Measurements from ENCODE around the gene MANEAL. TPM values are rescaled to one million over a fixed set of nuclear protein-coding genes. Genes with fewer than 3 reads are reported as not detected.
"Not testable (repeated sequence)": the region's sequence is repeated elsewhere in the genome, so short reads cannot be mapped to it uniquely, and the experiment has no call there.

The MANEAL gene
- total RNA-seq, 1 experiment from 2014 or later = 0.95 TPM

- Histone ChIP-seq H3K9me3 (replicated peaks) (peaks cover 7% of the 10 kb centered on the region; the same call in 1 of the 2 replicates), H3K36me3 (no peaks in the 10 kb centered on the region), H3K27ac (no peak overlapping the region), H3K4me3 (no peak overlapping the region), H3K4me1 (replicated peaks) (no peaks in the 10 kb centered on the region), H3K27me3 (replicated peaks) (peaks cover 54% of the 10 kb centered on the region)
- peak; percentile 17 to 55 for DNase-seq (ENCODE audit: low read depth in 1 of 2, low spot score in 2 of 2)
Measured at GRCh38 chr1:37764414-37764825, 29.2 kb upstream of the MANEAL start.

- Histone ChIP-seq H3K27ac (no peak within 1 kb of the TSS), H3K9me3 (replicated peaks) (peaks cover 7% of the 10 kb centered on the region; the same call in 1 of the 2 replicates), H3K4me3 (no peak within 1 kb of the TSS), H3K36me3 (no peaks in the 10 kb centered on the region), H3K27me3 (replicated peaks) (peaks cover 55% of the 10 kb centered on the region), H3K4me1 (replicated peaks) (no peaks in the 10 kb centered on the region)
- no peak for DNase-seq (ENCODE audit: low read depth in 1 of 2, low spot score in 2 of 2)
Measured at GRCh38 chr1:37764888-37765441, 28.7 kb upstream of the MANEAL start, which contains the start of gene EPHA10. TSS of gene EPHA10 (minus strand) at chr1:37765120. CDS start at chr1:37765066, 54 bp downstream.

DNA sequence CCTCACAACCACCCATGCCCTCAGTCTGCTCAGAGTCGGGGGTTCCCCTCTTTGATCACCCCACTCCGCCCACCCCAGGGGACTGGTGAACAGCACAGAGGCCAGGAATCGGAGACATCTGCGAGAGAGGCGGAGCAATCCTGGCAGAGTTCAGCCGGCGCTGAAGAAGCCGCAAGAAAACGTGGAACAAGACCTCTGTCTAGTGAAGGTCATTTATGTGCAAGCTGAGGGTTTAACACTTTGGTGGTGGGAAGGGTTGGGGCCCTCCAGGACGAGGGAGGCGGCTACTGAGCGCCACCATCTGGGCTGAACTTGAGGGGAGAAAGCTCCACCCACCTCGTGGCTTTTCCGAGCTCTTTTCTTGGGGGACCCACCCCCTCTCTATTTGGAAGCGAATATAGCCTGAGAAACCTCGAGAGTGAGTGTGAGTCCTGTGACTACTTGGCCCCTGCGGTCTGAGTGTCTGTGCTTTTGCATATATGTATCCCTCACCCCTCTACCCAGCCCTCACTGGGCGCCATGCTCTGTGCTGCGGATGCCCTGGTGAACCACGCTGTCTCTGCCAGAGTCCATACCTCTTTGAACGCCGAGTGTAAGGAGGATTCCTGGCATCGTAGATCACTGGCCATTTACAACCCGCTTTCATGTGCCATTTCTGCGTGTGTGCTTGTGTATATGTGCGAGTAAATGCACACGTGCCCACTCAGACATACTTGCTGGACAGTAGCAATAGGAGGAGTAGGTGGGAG is 27.6 kb upstream of the MANEAL start:
- Histone ChIP-seq H3K27ac (no peak overlapping the region), H3K4me3 (no peak overlapping the region), H3K27me3 (replicated peaks) (peaks cover 56% of the 10 kb centered on the region), H3K9me3 (replicated peaks) (peaks cover 7% of the 10 kb centered on the region; the same call in 1 of the 2 replicates), H3K36me3 (no peaks in the 10 kb centered on the region), H3K4me1 (replicated peaks) (no peaks in the 10 kb centered on the region)
- DNase-seq (ENCODE audit: low read depth in 1 of 2, low spot score in 2 of 2) = no peak

DNA sequence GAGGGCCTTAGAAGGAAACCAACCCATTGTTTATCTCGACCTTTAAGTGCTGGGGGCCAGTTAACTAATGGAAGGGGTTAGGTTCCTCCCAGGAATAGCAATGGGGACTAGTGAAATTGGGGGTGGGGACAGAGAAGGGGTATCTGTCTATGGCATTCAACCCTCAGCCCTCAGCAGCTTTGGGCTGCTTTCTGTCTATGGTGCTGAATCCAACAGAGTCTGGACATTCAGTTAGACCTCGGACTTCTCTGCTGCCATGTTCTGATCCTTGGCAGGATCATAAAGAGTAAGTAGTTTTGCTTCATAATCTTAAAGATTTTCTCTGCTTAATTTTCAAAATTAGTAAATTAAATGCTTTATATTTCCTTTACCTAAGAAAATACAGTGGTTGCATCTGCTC is 26.2 kb upstream of the MANEAL start:
- Histone ChIP-seq H3K36me3 (no peaks in the 10 kb centered on the region), H3K9me3 (replicated peaks) (peaks cover 7% of the 10 kb centered on the region; the same call in 1 of the 2 replicates), H3K27ac (no peak overlapping the region), H3K4me1 (replicated peaks) (no peaks in the 10 kb centered on the region), H3K27me3 (replicated peaks) (peaks cover 56% of the 10 kb centered on the region), H3K4me3 (no peak overlapping the region)
- no peak for DNase-seq (ENCODE audit: low read depth in 1 of 2, low spot score in 2 of 2)

DNA sequence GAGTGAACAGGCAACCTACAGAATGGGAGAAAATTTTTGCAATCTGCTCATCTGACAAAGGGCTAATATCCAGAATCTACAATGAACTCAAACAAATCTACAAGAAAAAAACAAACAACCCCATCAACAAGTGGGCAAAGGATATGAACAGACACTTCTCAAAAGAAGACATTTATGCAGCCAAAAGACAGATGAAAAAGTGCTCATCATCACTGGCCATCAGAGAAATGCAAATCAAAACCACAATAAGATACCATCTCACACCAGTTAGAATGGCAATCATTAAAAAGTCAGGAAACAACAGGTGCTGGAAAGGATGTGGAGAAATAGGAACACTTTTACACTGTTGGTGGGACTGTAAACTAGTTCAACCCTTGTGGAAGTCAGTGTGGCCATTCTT is 22.2 kb upstream of the MANEAL start:
- not testable (repeated sequence) for DNase-seq (ENCODE audit: low read depth in 1 of 2, low spot score in 2 of 2); H3K36me3 ChIP-seq; H3K4me1 ChIP-seq (replicated peaks); H3K4me3 ChIP-seq; H3K9me3 ChIP-seq (replicated peaks); H3K27ac ChIP-seq
- H3K27me3 ChIP-seq (replicated peaks) = peaks cover 31% of the 10 kb centered on the region

DNA sequence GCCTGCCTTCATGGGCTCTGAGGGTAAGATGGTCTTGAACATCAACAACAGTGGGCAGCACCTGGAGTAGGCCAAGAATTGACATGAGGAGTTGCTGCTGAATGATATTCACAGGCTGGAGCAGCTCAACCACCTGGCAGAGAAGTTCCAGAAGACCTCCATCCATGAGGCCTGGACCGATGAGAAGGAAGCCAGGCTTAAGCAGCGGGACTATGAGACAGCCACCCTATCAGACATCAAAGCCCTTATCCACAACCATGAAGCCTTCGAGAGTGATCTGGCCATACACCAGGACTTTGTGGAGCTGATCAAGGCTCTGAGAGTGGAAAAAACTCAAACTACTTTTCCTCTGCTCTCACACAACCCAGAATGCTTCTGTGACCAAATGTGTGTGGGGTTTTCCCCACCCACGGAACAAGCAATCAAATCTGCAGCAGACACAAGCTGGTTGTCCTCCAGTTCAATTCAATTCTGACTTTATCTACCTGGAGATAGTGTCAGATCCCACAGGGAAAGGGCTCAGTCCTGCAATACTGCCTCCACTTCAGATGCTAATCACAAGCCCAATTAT is 16.6 kb upstream of the MANEAL start:
- no peaks in the 10 kb centered on the region for H3K36me3 ChIP-seq
- no peaks in the 10 kb centered on the region for H3K9me3 ChIP-seq (replicated peaks)
- no peak overlapping the region for H3K4me3 ChIP-seq
- peaks cover 8% of the 10 kb centered on the region; the same call in 1 of the 2 replicates for H3K27me3 ChIP-seq (replicated peaks)
- no peak overlapping the region for H3K27ac ChIP-seq
- no peak for DNase-seq (ENCODE audit: low read depth in 1 of 2, low spot score in 2 of 2)
- H3K4me1 ChIP-seq (replicated peaks) = no peaks in the 10 kb centered on the region

DNA sequence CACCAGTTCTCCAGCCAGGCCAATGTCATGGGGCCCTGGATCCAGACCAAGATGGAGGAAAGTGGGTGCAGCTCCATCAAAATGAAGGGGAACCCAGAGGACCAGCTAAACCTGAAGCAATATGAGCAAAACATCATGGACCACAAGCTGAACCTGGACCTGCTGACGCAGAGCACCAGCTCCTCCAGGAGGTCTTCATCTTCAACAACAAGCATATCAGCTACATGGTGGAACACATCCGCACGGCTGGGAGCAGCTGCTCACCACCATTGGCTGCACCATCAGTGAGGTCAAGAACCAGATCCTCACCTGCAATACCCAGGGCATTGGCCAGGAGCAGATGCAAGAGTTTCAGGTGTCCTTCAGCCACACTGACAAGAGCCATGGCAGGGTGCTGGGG is 15.0 kb upstream of the MANEAL start:
- Histone ChIP-seq H3K36me3 (no peaks in the 10 kb centered on the region), H3K27me3 (replicated peaks) (peaks cover 12% of the 10 kb centered on the region; the same call in 1 of the 2 replicates), H3K27ac (no peak overlapping the region), H3K4me3 (no peak overlapping the region), H3K9me3 (replicated peaks) (no peaks in the 10 kb centered on the region), H3K4me1 (replicated peaks) (no peaks in the 10 kb centered on the region)
- DNase-seq (ENCODE audit: low read depth in 1 of 2, low spot score in 2 of 2) = no peak

GRCh38 chr1:37782491-37782890 is 11.2 kb upstream of the MANEAL start:
- H3K36me3 ChIP-seq = no peaks in the 10 kb centered on the region
- no peak for DNase-seq (ENCODE audit: low read depth in 1 of 2, low spot score in 2 of 2)
- no peaks in the 10 kb centered on the region for H3K4me1 ChIP-seq (replicated peaks)
- no peak overlapping the region for H3K27ac ChIP-seq
- peaks cover 23% of the 10 kb centered on the region for H3K27me3 ChIP-seq (replicated peaks)
- no peaks in the 10 kb centered on the region; the same call in 1 of the 2 replicates for H3K9me3 ChIP-seq (replicated peaks)
- no peak overlapping the region for H3K4me3 ChIP-seq

GRCh38 chr1:37792943-37793686 is 532 bp upstream of the MANEAL start:
- no peak for DNase-seq (ENCODE audit: low read depth in 1 of 2, low spot score in 2 of 2)
- H3K27me3 ChIP-seq (replicated peaks) = peaks cover 42% of the 10 kb centered on the region
- H3K4me1 ChIP-seq (replicated peaks) = peaks cover 9% of the 10 kb centered on the region
- H3K36me3 ChIP-seq = no peaks in the 10 kb centered on the region
- H3K27ac ChIP-seq = no peak overlapping the region
- H3K4me3 ChIP-seq = no peak overlapping the region
- no peaks in the 10 kb centered on the region; the same call in 1 of the 2 replicates for H3K9me3 ChIP-seq (replicated peaks)

- Histone ChIP-seq H3K9me3 (replicated peaks) (no peaks in the 10 kb centered on the region; the same call in 1 of the 2 replicates), H3K27ac (no peak overlapping the region), H3K4me1 (replicated peaks) (peaks cover 12% of the 10 kb centered on the region), H3K27me3 (replicated peaks) (peaks cover 38% of the 10 kb centered on the region), H3K36me3 (no peaks in the 10 kb centered on the region), H3K4me3 (peak overlapping the region; percentile 38)
- DNase-seq (ENCODE audit: low read depth in 1 of 2, low spot score in 2 of 2) = no peak
Measured at GRCh38 chr1:37794372-37795339, 1.0 kb downstream of the MANEAL start.

DNA sequence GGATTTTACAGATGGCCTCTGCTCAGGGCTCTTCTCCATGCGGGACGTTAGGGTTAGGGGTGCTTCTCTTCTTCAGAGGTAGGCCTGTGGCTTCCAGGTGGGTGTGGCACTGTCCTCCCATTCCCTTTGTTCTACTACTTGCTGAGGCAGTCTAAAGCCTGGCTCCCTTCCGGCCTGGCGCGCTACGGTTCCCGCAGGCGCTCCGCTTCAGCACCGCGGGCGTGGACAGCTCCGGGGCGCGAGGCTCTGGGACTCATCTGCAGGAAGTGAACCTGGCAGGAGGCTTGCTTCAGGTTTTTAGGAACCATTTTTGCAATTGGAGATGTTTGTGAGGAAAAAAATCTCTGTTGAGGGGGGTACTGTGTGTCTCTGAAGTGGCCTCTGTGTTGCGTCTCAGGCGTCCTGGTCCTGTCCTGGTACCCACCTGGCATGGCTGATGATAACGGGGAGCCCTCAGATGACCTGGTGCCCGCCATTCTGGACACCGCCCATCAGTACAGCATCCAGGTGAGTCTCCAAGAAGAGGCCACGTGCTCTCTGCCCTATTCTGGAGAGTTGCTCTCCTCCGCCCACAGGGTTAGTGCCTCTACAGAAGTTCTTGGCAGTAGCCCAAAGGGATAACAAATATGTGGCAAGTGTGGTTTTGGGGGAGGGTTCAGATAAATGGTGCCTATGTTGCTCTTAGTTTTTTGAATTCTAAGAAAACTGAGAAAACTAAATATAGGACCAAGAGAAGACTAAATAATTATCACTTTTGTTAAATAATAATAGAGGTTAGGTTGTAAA is 1.9 kb downstream of the MANEAL start:
- H3K27me3 ChIP-seq (replicated peaks) = peaks cover 34% of the 10 kb centered on the region
- H3K4me3 ChIP-seq = no peak overlapping the region
- H3K4me1 ChIP-seq (replicated peaks) = peaks cover 12% of the 10 kb centered on the region
- H3K27ac ChIP-seq = no peak overlapping the region
- H3K9me3 ChIP-seq (replicated peaks) = no peaks in the 10 kb centered on the region; the same call in 1 of the 2 replicates
- DNase-seq (ENCODE audit: low read depth in 1 of 2, low spot score in 2 of 2) = peak in 1 of 2 experiments; percentile 35
- H3K36me3 ChIP-seq = 0 out of 2 replicates have a peak, but pooled peaks cover 5% of the 10 kb centered on the region

DNA sequence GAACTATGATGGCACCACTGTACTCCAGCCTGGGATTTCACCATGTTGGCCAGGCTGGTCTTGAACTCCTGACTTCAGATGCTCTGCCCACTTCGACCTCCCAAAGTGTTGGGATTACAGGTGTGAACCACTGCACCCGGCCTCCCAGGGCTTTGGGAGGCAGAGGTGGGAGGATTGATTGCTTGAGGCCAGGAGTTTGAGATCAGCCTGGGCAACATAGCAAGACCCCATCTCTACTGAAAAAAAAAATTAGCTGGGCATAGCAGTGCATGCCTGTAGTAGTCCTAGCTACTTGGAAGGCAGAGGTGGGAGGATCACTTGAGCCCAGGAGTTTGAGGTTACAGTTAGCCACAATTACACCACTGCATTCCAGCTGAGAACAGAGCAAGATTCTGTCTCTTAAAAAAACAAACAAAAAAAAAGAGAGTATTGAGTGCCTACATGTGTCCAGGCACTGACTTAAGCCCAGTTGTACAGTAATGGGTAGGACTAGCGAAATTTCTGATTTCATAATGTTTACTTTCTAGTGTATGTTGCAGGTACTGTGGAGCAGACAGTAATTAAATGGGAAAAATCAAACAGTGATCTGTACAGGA is 4.2 kb downstream of the MANEAL start:
- Histone ChIP-seq H3K4me1 (replicated peaks) (peaks cover 12% of the 10 kb centered on the region), H3K27ac (no peak overlapping the region), H3K4me3 (no peak overlapping the region), H3K27me3 (replicated peaks) (peaks cover 18% of the 10 kb centered on the region), H3K9me3 (replicated peaks) (no peaks in the 10 kb centered on the region; the same call in 1 of the 2 replicates), H3K36me3 (peaks cover 19% of the 10 kb centered on the region)
- DNase-seq (ENCODE audit: low read depth in 1 of 2, low spot score in 2 of 2) = peak in 1 of 2 experiments; percentile 32
